T-helper 1 cell (primary cell): ENCODE data around the gene TSPAN3.

ENCODE experiments used
- DNase-seq, 5 donors: peaks; one replicate each; pipeline ENCODE4 v3.0.0-alpha.2; 2012 to 2020

The TSPAN3 gene

GRCh38 chr15:77048135-77048876, 22.6 kb downstream of the TSPAN3 start:
- DNase-seq, result no peak

GRCh38 chr15:77046704-77047412, 24.1 kb downstream of the TSPAN3 start:
- no peak for DNase-seq

GRCh38 chr15:77045985-77046384, 24.9 kb downstream of the TSPAN3 start:
- DNase-seq, result no peak

- no peak for DNase-seq
Measured at GRCh38 chr15:77044228-77045042, 26.5 kb downstream of the TSPAN3 start.

GRCh38 chr15:77042955-77043920, 27.7 kb downstream of the TSPAN3 start:
- no peak for DNase-seq

- no peak for DNase-seq
Measured at GRCh38 chr15:77042245-77042919, 28.5 kb downstream of the TSPAN3 start.

GRCh38 chr15:77040673-77041072, 30.2 kb downstream of the TSPAN3 start:
- no peak for DNase-seq

- no peak for DNase-seq
Measured at GRCh38 chr15:77039848-77040247, 31.1 kb downstream of the TSPAN3 start.

GRCh38 chr15:77039217-77039533, 31.7 kb downstream of the TSPAN3 start:
- no peak for DNase-seq

GRCh38 chr15:77038312-77039216, 32.3 kb downstream of the TSPAN3 start:
- DNase-seq, result no peak

GRCh38 chr15:77037388-77038209, 33.3 kb downstream of the TSPAN3 start:
- DNase-seq, result no peak

- DNase-seq, result no peak
Measured at GRCh38 chr15:77036537-77037387, 34.1 kb downstream of the TSPAN3 start.

- DNase-seq, result no peak
Measured at GRCh38 chr15:77035999-77036471, 34.9 kb downstream of the TSPAN3 start.

- DNase-seq, result no peak
Measured at GRCh38 chr15:77035584-77035983, 35.3 kb downstream of the TSPAN3 start.

- DNase-seq, result peak in 1 of 5 donors; percentile 24
Measured at GRCh38 chr15:77034695-77035489, 36.0 kb downstream of the TSPAN3 start.

- DNase-seq, result no peak
Measured at GRCh38 chr15:77033729-77034671, 36.9 kb downstream of the TSPAN3 start.

- DNase-seq, result no peak
Measured at GRCh38 chr15:77033417-77033728, 37.5 kb downstream of the TSPAN3 start.
